H9 (cell line): Measurements from ENCODE around the gene FRAS1. TPM values are rescaled to one million over a fixed set of nuclear protein-coding genes. Genes with fewer than 3 reads are reported as not detected.

Experiments
- DNase-seq: peaks from one replicate; pipeline ENCODE4 v3.0.0-alpha.2; 2017
- H2AFZ ChIP-seq: one replicate; pipeline ENCODE4 v1.6.1; 2013; ENCODE audit warnings: mild to moderate bottlenecking, low read length, control low read depth, moderate library complexity
- H2AK5ac ChIP-seq: 2 replicates; pipeline ENCODE4 v1.6.1; 2013; ENCODE audit warnings: low read length, control low read depth, mixed read lengths; ENCODE audit not compliant: insufficient read length
- H2BK120ac ChIP-seq: one replicate; pipeline ENCODE4 v1.6.1; 2013; ENCODE audit warnings: low read depth, mild to moderate bottlenecking, low read length, control low read depth, inconsistent platforms; ENCODE audit not compliant: poor library complexity, severe bottlenecking
- H2BK12ac ChIP-seq: 2 replicates; pipeline ENCODE4 v1.6.1; 2013; ENCODE audit warnings: low read length, control low read depth, mixed read lengths, low read depth; ENCODE audit not compliant: insufficient read length
- H2BK15ac ChIP-seq: 2 replicates; pipeline ENCODE4 v1.6.1; 2013; ENCODE audit warnings: low read depth, low read length, control low read depth
- H2BK20ac ChIP-seq: one replicate; pipeline ENCODE4 v1.6.1; 2013; ENCODE audit warnings: low read depth, mild to moderate bottlenecking, low read length, control low read depth, inconsistent platforms; ENCODE audit not compliant: poor library complexity, severe bottlenecking
- H2BK5ac ChIP-seq: 2 replicates; pipeline ENCODE4 v1.6.1; 2013; ENCODE audit warnings: low read length, control low read depth, mixed read lengths; ENCODE audit not compliant: insufficient read length
- H3K14ac ChIP-seq: 2 replicates; pipeline ENCODE4 v1.6.1; 2013; ENCODE audit warnings: low read length, control low read depth; ENCODE audit not compliant: insufficient read depth
- H3K18ac ChIP-seq: 2 replicates; pipeline ENCODE4 v1.6.1; 2013; ENCODE audit warnings: low read depth, mild to moderate bottlenecking, mixed read lengths, low read length, control low read depth; ENCODE audit not compliant: insufficient read length
- H3K23ac ChIP-seq: 2 replicates; pipeline ENCODE4 v1.6.1; 2013; ENCODE audit warnings: low read length, control low read depth, mixed read lengths, low read depth; ENCODE audit not compliant: insufficient read length
- H3K23me2 ChIP-seq: 2 replicates; pipeline ENCODE4 v1.6.1; 2013; ENCODE audit warnings: low read depth, mild to moderate bottlenecking, mixed read lengths, low read length, control low read depth; ENCODE audit not compliant: insufficient read length, poor library complexity, severe bottlenecking
- H3K27ac ChIP-seq: 2 replicates; pipeline ENCODE4 v1.5.1; 2013; ENCODE audit warnings: low read length, control low read depth, mixed read lengths, low read depth; ENCODE audit not compliant: insufficient read length
- H3K27me3 ChIP-seq: 2 replicates; pipeline ENCODE4 v1.6.1; 2013; ENCODE audit warnings: low read length, control low read depth, inconsistent platforms; ENCODE audit not compliant: insufficient read depth
- H3K4ac ChIP-seq: 2 replicates; pipeline ENCODE4 v1.6.1; 2013; ENCODE audit warnings: low read depth, mild to moderate bottlenecking, control low read depth, inconsistent platforms, low read length, moderate library complexity
- H3K4me1 ChIP-seq: 2 replicates; pipeline ENCODE4 v1.6.1; 2013; ENCODE audit warnings: low read length, control low read depth, inconsistent platforms; ENCODE audit not compliant: insufficient read depth
- H3K4me2 ChIP-seq: 2 replicates; pipeline ENCODE4 v1.6.1; 2013; ENCODE audit warnings: low read length, control low read depth, mixed read lengths; ENCODE audit not compliant: insufficient read length, insufficient read depth
- H3K56ac ChIP-seq: 2 replicates; pipeline ENCODE4 v1.6.1; 2013; ENCODE audit warnings: low read depth, mild to moderate bottlenecking, mixed read lengths, low read length, control low read depth; ENCODE audit not compliant: insufficient read length
- H3K79me1 ChIP-seq: 2 replicates; pipeline ENCODE4 v1.6.1; 2013; ENCODE audit warnings: low read depth, mild to moderate bottlenecking, moderate library complexity, low read length, control low read depth, inconsistent platforms; ENCODE audit not compliant: insufficient read depth, poor library complexity, severe bottlenecking
- H3K79me2 ChIP-seq: 2 replicates; pipeline ENCODE4 v1.6.1; 2013; ENCODE audit warnings: low read length, control low read depth, inconsistent platforms; ENCODE audit not compliant: insufficient read depth
- H3K9ac ChIP-seq: 2 replicates; pipeline ENCODE4 v1.6.1; 2013; ENCODE audit warnings: low read length, control low read depth, mixed read lengths; ENCODE audit not compliant: insufficient read length; ENCODE audit errors: extremely low read depth
- H3K9me3 ChIP-seq: one replicate; pipeline ENCODE4 v1.6.1; 2013; ENCODE audit warnings: low read depth, low read length, inconsistent platforms; ENCODE audit not compliant: control insufficient read depth
- H3T11ph ChIP-seq: one replicate; pipeline ENCODE4 v1.6.1; 2013; ENCODE audit warnings: mild to moderate bottlenecking, low read length, control low read depth, inconsistent platforms
- H4K20me1 ChIP-seq: one replicate; pipeline ENCODE4 v1.6.1; 2013; ENCODE audit not compliant: control insufficient read depth, insufficient read length, insufficient read depth
- H4K5ac ChIP-seq: 2 replicates; pipeline ENCODE4 v1.6.1; 2013; ENCODE audit warnings: low read depth, mild to moderate bottlenecking, mixed read lengths, low read length, control low read depth; ENCODE audit not compliant: insufficient read length
- H4K8ac ChIP-seq: replicated peaks from 2 replicates; pipeline ENCODE4 v1.6.1; 2013; ENCODE audit warnings: low read length, control low read depth, mixed read lengths, low read depth; ENCODE audit not compliant: insufficient read length
- H4K91ac ChIP-seq: 2 replicates; pipeline ENCODE4 v1.6.1; 2013; ENCODE audit warnings: low read depth, mild to moderate bottlenecking, moderate library complexity, mixed read lengths, low read length, control low read depth; ENCODE audit not compliant: insufficient read length
- H3K27ac Mint-ChIP-seq, 3 experiments: 2 replicates in 2 of 3; 3 replicates in 1 of 3; pipeline ENCODE4 v1.8.0; 2020 to 2021; ENCODE audit warnings: mixed read lengths in 3 of 3, mild to moderate bottlenecking in 1 of 3, moderate library complexity in 1 of 3
- H3K27me3 Mint-ChIP-seq: 2 replicates; pipeline ENCODE4 v1.8.0; 2021; ENCODE audit warnings: low read depth, mild to moderate bottlenecking, moderate library complexity, mixed read lengths
- H3K36me3 Mint-ChIP-seq, 3 experiments: 2 replicates in 2 of 3; 3 replicates in 1 of 3; pipeline ENCODE4 v1.8.0; 2020 to 2021; ENCODE audit warnings: low read depth in 3 of 3, mixed read lengths in 3 of 3; ENCODE audit not compliant: insufficient read depth in 1 of 3
- H3K4me1 Mint-ChIP-seq, 2 experiments: 2 replicates each; pipeline ENCODE4 v1.8.0; 2020; ENCODE audit warnings: mixed read lengths in 2 of 2
- H3K4me3 Mint-ChIP-seq, 2 experiments: 2 replicates in 1 of 2; 3 replicates in 1 of 2; pipeline ENCODE4 v1.8.0; 2020 to 2021; ENCODE audit warnings: mild to moderate bottlenecking in 2 of 2, mixed read lengths in 2 of 2, moderate library complexity in 1 of 2
- H3K9me3 Mint-ChIP-seq, 2 experiments: 2 replicates in 1 of 2; 3 replicates in 1 of 2; pipeline ENCODE4 v1.8.0; 2020; ENCODE audit warnings: mild to moderate bottlenecking in 2 of 2, mixed read lengths in 2 of 2, moderate library complexity in 1 of 2
- WGBS: extraction: QIAGEN DNeasy Blood & Tissue Kit; methylation state at CpG from one replicate; pipeline ENCODE4 v1.1.7; 2013; ENCODE audit warnings: missing lambda C conversion rate, low lambda C conversion rate, mixed read lengths; ENCODE audit not compliant: insufficient read length; ENCODE audit errors: extremely low coverage; 5-methylcytosine and 5-hydroxymethylcytosine counted together
- total RNA-seq: library from RNA; stranded (reverse); gene quantifications from 2 replicates; pipeline ENCODE4 v1.2.1, GENCODE V29; 2021
- TF ChIP-seq, protein P1 (sequence below): fragments of 200-600 bp; sonication (generic); conservative IDR thresholded peaks from 3 replicates; pipeline ENCODE4 v1.8.0; 2021; ENCODE audit warnings: antibody characterized with exemption, mild to moderate bottlenecking

The FRAS1 gene
- total RNA-seq, 1 experiment from 2014 or later, result 58.5 TPM

DNA sequence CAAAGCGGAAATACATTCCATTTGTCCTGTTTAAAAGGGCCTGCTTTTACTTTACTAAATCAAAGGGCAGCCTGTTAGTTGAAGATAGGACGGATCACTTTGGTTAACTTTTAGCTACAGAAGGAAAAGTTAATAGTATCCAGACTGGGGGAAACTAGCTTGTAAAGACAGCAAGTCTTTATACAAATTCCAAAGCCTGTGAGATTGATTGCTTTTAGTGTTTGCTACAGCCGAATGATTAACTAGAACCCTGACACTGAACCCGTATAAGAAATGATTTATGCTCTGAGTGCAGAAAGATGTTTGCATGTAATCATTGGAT is 93.4 kb downstream of the FRAS1 start:
- Histone ChIP-seq H4K20me1 (no peaks in the 10 kb centered on the region), H3K4me2 (no peak overlapping the region), H4K91ac (no peak overlapping the region), H3K14ac (no peak overlapping the region), H2BK12ac (no peak overlapping the region), H4K8ac (no peak overlapping the region), H2AK5ac (no peak overlapping the region), H2AFZ (no peak overlapping the region), H3K9me3 (no peaks in the 10 kb centered on the region), H3T11ph (no peak overlapping the region), H3K4ac (no peak overlapping the region), H2BK15ac (no peak overlapping the region), H2BK20ac (no peak overlapping the region), H3K79me1 (peaks cover 10% of the 10 kb centered on the region), H3K27me3 (no peaks in the 10 kb centered on the region), H3K27ac (no peak overlapping the region), H2BK5ac (no peak overlapping the region), H3K56ac (no peak overlapping the region), H3K79me2 (peaks cover 6% of the 10 kb centered on the region; the same call in 1 of the 2 replicates), H3K18ac (no peak overlapping the region), H3K23ac (no peak overlapping the region), H3K23me2 (no peaks in the 10 kb centered on the region), H3K9ac (no peak overlapping the region), H4K5ac (no peak overlapping the region), H2BK120ac (no peak overlapping the region), H3K4me1 (peaks cover 5% of the 10 kb centered on the region; the same call in 1 of the 2 replicates)
- H3K9me3 Mint-ChIP-seq, result no peaks in the 10 kb centered on the region
- H3K27ac Mint-ChIP-seq, result no peak overlapping the region
- peaks cover 25 to 30% of the 10 kb centered on the region in 2 experiments for H3K4me1 Mint-ChIP-seq
- H3K36me3 Mint-ChIP-seq, result no peaks in the 10 kb centered on the region
- TF ChIP-seq, protein P1, sequence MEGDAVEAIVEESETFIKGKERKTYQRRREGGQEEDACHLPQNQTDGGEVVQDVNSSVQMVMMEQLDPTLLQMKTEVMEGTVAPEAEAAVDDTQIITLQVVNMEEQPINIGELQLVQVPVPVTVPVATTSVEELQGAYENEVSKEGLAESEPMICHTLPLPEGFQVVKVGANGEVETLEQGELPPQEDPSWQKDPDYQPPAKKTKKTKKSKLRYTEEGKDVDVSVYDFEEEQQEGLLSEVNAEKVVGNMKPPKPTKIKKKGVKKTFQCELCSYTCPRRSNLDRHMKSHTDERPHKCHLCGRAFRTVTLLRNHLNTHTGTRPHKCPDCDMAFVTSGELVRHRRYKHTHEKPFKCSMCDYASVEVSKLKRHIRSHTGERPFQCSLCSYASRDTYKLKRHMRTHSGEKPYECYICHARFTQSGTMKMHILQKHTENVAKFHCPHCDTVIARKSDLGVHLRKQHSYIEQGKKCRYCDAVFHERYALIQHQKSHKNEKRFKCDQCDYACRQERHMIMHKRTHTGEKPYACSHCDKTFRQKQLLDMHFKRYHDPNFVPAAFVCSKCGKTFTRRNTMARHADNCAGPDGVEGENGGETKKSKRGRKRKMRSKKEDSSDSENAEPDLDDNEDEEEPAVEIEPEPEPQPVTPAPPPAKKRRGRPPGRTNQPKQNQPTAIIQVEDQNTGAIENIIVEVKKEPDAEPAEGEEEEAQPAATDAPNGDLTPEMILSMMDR, result no peak
- WGBS, result no CpG with 5 or more reads among the region's 4 CpGs
- no peak for DNase-seq
- H3K4me3 Mint-ChIP-seq, result no peak overlapping the region
- H3K27me3 Mint-ChIP-seq, result no peaks in the 10 kb centered on the region
